GM21786 (cell line): Measurements from ENCODE around the gene MYBPC1.
A peak's percentile ranks its signal among the peaks of the same experiment; 100 is the strongest.

Experiments
- ATAC-seq: cut with Tn5 transposase; IDR thresholded peaks from one replicate; pipeline ENCODE4 v1.9.1; 2021; ENCODE audit not compliant: unreplicated experiment

Gene MYBPC1

DNA sequence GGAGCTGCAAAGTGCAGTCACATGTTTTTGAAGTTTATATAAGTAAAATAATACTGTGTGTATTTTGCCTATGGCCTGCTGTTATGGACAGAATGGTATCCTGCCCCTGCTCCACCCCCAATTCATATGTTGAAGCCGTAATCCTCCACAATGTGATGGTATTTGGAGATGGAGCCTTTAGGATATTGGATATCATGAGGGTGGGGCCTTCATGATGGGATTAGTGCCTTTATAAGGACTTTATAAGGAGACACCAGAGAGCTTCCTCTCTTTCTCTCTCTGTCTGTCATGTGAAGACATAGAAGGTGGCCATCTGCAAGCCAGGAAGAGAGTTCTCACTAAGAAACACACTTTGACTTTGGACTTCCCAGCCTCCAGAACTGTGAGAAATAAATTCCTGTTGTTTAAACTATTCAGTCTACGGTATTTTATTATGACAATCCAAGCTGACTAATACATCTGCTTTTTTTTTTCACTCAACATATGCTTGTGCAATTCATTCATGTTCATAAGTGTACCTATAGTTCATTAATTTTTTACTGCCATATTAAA is 99.6 kb downstream of the MYBPC1 start:
- no peak for ATAC-seq

GRCh38 chr12:101694986-101695385 is 100.2 kb downstream of the MYBPC1 start:
- ATAC-seq: no peak

GRCh38 chr12:101695706-101696105 is 100.9 kb downstream of the MYBPC1 start:
- no peak for ATAC-seq

GRCh38 chr12:101696251-101697196 is 101.8 kb downstream of the MYBPC1 start:
- ATAC-seq: no peak

DNA sequence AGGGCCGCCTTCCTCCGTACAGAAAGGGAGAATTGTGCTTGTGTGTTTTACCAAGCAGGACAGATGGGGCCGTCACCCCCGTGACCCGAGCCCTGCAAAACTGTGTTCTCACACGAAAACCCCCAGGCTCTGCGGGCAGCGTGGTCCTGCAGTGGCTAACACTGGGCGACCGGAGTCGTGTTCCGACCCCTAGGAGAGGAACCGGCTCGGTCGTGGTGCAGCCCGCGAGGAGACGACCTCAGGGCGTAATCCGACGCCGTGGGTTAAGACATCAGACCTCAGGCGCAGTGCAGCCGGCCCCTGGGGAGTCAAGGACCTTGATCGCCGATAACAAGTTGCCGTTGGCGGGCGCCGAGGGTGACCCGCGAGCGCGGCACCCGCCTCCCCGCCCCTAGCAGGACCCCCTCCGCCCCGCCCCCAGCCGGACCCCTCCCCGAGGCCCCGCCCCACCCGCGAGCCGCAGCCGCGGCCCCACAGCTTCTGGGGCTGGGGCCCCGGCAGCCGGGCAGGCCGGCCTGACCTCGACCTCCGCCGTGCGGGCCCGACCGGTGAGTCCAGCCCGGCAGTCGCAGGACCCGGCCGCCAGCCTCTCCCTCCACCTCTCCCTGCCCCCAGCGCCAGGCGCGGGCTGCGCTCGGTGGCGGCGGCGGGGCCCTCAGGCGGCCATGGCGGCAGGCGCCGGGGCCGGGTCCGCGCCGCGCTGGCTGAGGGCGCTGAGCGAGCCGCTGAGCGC is 102.6 kb downstream of the MYBPC1 start, which contains the start of gene CHPT1:
TSS of gene CHPT1 (plus strand) at position 444 of the 733 bp plus-strand sequence. CDS start at position 666, 222 bp downstream.
- peak; percentile 64 for ATAC-seq

DNA sequence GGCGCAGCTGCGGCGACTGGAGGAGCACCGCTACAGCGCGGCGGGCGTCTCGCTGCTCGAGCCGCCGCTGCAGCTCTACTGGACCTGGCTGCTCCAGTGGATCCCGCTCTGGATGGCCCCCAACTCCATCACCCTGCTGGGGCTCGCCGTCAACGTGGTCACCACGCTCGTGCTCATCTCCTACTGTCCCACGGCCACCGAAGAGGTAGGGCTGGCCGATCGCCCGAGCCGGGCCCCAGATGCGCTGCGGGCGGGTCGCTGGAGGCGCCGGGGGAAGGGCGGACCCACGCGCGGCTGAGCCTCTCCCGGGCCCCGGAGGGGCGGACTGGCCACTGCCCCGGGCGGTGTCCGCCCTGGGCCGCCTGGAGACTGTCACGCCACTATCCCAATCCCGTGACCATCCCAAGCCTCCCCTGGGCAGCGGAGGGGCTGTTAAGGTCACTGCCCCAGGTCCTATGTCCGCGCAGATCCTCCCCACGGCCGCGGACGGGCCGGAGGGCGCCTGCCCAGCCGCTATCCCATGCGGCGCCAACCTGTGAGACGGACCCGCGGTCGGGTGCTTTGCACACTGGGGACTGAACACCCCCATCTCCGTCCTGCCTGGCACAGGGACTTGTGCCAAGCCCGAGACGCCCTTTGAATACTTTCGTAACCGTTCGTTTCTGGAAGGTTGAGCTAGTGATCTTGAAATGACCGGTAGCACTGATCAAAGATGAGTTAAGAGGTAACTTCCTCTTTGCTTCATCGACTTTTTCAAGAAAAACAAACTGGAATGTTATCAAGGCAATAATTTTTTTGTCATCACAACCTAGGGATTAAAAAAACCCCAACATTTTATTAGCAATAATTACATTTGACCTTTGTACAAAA is 103.4 kb downstream of the MYBPC1 start:
- peak; percentile 27 for ATAC-seq

DNA sequence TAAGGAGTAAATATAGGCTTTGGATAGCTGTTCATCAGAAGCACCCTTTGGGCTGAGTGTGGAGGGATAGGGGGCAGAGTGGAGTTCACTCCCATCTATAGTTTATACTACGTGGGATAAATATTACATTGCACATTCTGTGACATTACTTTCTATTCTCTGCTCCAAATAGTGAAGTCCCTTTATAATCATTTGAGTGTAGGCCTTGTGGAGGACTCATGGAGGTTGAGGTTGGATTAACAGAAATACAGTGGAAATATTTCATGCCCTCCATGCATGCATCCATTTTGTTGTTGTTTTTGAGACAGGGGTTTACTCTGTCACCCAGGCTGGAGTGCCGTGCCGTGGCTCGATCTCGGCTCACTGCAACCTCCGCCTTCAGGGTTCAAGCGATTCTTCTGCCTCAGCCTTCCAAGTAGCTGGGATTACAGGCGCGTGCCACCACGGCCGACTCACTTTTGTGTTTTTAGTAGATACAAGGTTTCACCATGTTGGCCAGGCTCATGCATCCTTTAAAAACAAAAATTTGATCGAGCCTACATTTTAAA is 104.1 kb downstream of the MYBPC1 start:
- ATAC-seq: no peak

GRCh38 chr12:101700299-101700820 is 105.6 kb downstream of the MYBPC1 start:
- ATAC-seq: no peak

DNA sequence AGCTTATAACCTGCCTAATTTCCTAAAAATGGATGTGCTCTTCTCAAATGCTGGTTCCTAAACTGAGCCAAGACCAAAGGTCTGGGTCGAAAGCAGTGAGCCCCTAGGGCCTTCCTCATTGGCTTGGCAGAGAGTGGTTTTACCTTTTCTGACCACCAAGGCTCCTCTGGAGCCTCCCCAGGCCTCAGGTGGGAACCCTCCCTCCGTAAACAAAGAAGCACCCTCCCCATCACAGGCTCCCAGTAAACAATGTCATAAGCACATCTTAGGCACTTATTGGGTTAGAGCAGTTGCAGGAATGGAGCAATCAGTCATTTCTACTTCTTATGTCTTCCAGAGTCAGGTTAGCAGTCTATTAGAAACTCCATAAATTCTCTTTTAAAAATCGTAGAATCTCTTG is 108.7 kb downstream of the MYBPC1 start:
- no peak for ATAC-seq

DNA sequence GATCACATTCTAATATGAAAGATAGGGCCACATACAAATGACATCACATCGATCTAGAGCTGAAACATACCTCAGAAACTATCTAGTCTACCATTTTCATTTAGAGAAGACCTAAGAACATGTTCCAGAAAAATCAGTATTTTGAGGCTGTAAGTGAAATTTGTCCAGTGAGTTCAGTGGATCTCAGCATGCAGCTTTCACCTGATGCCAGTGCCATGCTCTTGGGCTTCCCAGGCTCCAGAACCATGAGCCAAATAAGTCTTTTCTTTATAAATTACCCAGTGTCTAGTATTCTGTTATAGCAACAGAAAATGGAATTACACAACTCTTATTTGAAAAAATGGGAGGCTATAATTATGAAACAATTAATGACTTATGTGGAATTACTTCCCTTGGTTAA is 111.6 kb downstream of the MYBPC1 start:
- no peak for ATAC-seq

- ATAC-seq: no peak
Measured at GRCh38 chr12:101707131-101707782, 112.5 kb downstream of the MYBPC1 start.

- no peak for ATAC-seq
Measured at GRCh38 chr12:101710288-101710687, 115.5 kb downstream of the MYBPC1 start.

- no peak for ATAC-seq
Measured at GRCh38 chr12:101713059-101713682, 118.4 kb downstream of the MYBPC1 start.

- no peak for ATAC-seq
Measured at GRCh38 chr12:101713930-101714329, 119.2 kb downstream of the MYBPC1 start.

DNA sequence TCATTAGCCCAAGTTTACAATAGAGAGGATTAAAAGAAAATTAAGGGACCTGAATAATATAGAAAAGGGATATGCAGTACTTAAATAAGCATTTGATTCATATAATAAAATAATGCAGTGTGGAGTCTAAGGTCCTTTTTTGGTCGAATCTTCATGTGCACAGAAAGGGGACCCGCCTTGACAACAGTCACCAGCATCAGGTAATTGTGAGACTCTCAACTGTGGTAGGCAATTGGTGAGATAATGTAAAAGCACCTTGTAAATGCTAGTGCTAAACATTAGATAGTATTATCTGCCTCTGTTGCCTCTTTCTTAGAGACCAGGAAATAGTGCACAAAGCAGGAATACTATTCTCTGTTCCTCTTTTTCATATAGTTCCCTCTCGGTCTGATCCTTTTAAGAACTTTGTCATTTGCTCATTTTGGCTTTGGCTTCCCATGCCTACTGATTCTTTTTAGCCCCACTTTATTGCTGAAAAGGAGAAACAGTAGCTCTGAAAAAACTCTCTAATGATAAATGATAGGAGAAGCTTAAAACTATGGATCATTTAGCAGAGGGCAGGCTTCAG is 120.2 kb downstream of the MYBPC1 start:
- no peak for ATAC-seq

- no peak for ATAC-seq
Measured at GRCh38 chr12:101719566-101719965, 124.8 kb downstream of the MYBPC1 start.

DNA sequence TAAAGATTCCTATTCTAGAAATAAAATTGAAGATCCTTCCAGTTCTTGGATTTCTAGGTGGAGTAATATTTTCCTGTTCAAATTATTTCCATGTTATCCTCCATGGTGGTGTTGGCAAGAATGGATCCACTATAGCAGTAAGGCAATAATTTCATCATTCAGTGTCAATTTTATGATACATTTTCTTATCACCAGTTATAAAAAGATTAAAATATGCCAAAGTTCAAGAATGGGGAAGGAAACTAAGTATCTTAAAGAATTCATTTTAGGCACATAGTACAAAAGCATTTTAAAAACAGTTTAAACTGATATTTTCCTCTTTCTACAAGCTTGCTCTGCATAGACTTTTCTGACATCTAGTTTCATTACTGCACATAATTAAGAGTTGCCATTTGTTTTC is 125.3 kb downstream of the MYBPC1 start:
- no peak for ATAC-seq

DNA sequence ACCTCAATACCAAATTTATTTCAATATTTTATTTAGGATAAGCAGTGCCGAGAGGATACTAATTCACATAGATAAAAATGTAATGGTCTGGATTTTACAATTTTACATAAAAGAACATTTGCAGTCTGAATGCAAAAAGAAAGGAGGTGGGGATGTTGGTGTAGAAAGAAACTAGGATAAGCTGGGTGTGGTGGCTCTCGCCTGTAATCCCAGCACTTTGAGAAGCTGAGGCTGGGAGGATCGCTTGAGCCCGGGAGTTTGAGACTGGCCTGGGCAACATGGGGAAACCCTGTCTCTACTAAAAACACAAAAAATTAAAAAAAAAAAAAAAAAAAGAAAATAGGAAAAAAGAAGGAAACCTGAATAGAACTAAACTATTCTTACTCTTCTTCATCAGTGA is 127.6 kb downstream of the MYBPC1 start:
- no peak for ATAC-seq

- no peak for ATAC-seq
Measured at GRCh38 chr12:101727098-101727497, 132.3 kb downstream of the MYBPC1 start.
